Measurements from ENCODE around the gene YWHAE.

DNA sequence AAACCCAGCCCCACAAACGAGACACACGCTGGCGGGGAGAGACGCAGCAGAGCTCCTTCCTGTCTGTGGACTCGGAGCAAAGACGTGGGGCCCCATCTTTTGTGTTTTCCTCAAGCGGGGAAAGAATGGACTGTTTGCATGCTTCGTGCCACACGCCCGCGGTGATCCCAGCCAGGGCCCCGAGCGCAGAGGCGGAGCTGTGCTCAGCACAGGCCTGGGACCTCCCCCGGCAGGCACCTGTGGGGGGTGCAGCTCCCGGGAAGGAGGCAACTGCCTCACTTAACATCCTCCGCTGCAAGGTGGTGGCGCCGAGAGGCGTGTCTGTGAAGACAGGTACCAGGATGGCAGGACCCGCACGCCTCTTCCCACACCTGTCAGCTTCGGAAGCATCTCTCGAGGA lies 101.4 kb downstream of the YWHAE start:
- no peak for TF ChIP-seq POLR2AphosphoS5 (IDR thresholded peaks at IDR 0.05; ENCODE audit: low read depth, low read length)
- TF ChIP-seq TAF1 (IDR thresholded peaks at IDR 0.05; ENCODE audit: borderline replicate concordance, insufficient read depth, low read length) = no peak
- TF ChIP-seq, protein P1, sequence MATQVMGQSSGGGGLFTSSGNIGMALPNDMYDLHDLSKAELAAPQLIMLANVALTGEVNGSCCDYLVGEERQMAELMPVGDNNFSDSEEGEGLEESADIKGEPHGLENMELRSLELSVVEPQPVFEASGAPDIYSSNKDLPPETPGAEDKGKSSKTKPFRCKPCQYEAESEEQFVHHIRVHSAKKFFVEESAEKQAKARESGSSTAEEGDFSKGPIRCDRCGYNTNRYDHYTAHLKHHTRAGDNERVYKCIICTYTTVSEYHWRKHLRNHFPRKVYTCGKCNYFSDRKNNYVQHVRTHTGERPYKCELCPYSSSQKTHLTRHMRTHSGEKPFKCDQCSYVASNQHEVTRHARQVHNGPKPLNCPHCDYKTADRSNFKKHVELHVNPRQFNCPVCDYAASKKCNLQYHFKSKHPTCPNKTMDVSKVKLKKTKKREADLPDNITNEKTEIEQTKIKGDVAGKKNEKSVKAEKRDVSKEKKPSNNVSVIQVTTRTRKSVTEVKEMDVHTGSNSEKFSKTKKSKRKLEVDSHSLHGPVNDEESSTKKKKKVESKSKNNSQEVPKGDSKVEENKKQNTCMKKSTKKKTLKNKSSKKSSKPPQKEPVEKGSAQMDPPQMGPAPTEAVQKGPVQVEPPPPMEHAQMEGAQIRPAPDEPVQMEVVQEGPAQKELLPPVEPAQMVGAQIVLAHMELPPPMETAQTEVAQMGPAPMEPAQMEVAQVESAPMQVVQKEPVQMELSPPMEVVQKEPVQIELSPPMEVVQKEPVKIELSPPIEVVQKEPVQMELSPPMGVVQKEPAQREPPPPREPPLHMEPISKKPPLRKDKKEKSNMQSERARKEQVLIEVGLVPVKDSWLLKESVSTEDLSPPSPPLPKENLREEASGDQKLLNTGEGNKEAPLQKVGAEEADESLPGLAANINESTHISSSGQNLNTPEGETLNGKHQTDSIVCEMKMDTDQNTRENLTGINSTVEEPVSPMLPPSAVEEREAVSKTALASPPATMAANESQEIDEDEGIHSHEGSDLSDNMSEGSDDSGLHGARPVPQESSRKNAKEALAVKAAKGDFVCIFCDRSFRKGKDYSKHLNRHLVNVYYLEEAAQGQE (IDR thresholded peaks at IDR 0.05; ENCODE audit: insufficient read depth in 1 of 2, low read depth in 2 of 2, low read length in 2 of 2) = no peak
- no peak for TF ChIP-seq SIN3A (IDR thresholded peaks at IDR 0.05; ENCODE audit: borderline replicate concordance, insufficient read depth, low read length)

Data from PFSK-1 (cell line).